ENCODE data around the gene ACTL8.

DNA sequence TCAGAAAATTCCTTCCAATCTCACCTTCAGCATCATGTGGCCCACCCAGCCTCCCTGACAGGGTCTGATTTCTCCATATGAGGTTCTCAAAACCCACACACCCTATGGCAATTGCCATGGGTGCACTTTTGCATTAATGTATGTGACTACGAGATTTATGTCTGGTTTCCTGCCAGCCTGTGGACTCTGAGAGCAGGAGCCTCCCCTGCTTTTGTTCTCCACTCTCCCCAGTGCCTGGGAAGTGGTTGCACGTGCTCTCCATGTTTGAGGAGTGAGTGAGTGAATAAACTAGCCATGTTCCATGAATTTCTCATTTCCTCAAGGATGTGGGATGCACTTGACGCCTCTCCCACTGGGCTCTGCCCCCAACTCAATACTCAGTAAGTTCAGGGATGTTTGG is 91.2 kb downstream of the ACTL8 start:
- TF ChIP-seq SP1 (IDR thresholded peaks at IDR 0.05) (no peak), BHLHE40 (IDR thresholded peaks at IDR 0.05; ENCODE audit: borderline replicate concordance) (no peak), FOXA1 (IDR thresholded peaks at IDR 0.05) (no peak), FOXM1 (IDR thresholded peaks at IDR 0.05; ENCODE audit: borderline replicate concordance) (no peak), SUZ12 (IDR thresholded peaks at IDR 0.05) (no peak), LEF1 (IDR thresholded peaks at IDR 0.05; ENCODE audit: borderline replicate concordance) (no peak), TARDBP (IDR thresholded peaks at IDR 0.05) (no peak)

Data from HEK293T (cell line).